ENCODE results near the gene ANXA6. TPM values are rescaled to one million over a fixed set of nuclear protein-coding genes. Genes with fewer than 3 reads are reported as not detected.
"Not testable (repeated sequence)": the region's sequence is repeated elsewhere in the genome, so short reads cannot be mapped to it uniquely, and the experiment has no call there.

ANXA6 gene
- total and polyA plus RNA-seq, 5 donors from 2014 or later, result 171 to 364 (median 290) TPM

DNA sequence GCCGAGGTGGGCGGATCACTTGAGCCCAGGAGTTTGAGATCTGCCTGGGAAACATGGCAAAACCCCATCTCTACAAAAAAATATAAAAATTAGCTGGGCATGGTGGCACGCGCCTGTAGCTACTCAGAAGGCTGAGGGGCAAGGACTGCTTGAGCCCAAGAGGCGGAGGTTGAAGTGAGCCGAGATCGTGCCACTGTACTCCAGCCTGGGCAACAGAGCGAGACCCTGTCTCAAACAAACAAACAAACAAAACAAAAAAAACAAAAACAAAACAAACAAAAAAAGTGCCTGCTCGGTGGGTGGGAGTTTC lies 39.7 kb upstream of the ANXA6 start:
- not testable (repeated sequence) for H3K9me3 Mint-ChIP-seq; H3K27ac ChIP-seq (ENCODE audit: insufficient read depth, low read length, poor library complexity, severe bottlenecking); H3K4me1 ChIP-seq (ENCODE audit: control insufficient read depth, insufficient read depth, low read length, poor library complexity, severe bottlenecking); H3K4me3 ChIP-seq (ENCODE audit: low read depth, low read length); ATAC-seq (ENCODE audit: low read depth in 2 of 2); H3K4me3 Mint-ChIP-seq; DNase-seq; H3K27me3 ChIP-seq (ENCODE audit: control insufficient read depth, insufficient read depth, low read length); H3K9me3 ChIP-seq (ENCODE audit: control insufficient read depth in 2 of 2, low read length in 2 of 2); H3K27me3 Mint-ChIP-seq
- peaks cover 30 to 64% (median 43%) of the 10 kb centered on the region in 4 donors for H3K4me1 Mint-ChIP-seq
- H3K27ac Mint-ChIP-seq, result peak overlapping the region in 2 of 3 donors; percentile 72 to 76
- H3K36me3 Mint-ChIP-seq, result peaks cover 66% of the 10 kb centered on the region
- H3K36me3 ChIP-seq (ENCODE audit: control insufficient read depth, insufficient read depth, low read length), result peaks cover 77% of the 10 kb centered on the region

DNA sequence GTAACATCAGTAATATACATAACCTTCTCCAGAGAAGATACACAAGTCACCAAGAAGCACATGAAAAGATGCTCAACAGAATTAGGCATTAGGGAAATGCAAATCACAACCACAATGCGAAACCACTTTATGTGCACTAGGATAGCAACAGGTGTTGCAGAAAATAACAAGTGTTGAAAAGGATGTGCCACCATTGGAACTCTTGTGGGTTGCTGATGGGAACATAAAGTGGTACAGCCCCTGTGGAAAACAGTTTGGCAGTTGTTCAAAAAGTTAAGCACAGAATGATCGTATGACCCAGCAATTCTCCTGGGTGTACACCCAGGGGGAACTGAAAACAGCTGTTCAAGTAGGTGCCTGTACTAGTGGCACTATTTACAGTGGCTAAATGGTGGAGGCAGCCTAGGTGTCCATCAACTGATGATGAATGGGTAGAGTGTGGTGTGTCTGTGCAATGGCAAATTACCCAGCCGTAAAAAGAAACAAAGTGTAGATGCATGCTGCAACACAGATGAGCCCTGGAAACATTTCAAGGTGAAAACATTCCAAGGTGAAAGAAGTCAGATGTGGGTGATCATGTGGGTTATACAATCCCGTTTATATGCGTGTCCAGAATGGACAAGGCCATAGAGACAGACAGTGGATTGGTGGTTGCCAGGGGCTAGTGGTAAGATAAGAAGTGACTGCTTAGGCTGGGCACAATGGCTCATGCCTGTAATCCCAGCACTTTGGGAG lies 39.1 kb upstream of the ANXA6 start:
- peak; percentile 22 for ATAC-seq (ENCODE audit: low read depth in 2 of 2)
- Mint-ChIP-seq H3K9me3 (peaks cover 0 to 11% (median 3%) of the 10 kb centered on the region in 7 donors), H3K4me3 (peak overlapping the region in 1 of 4 donors; percentile 52), H3K27ac (peak overlapping the region; percentile 39 to 76 (median 72)), H3K4me1 (peaks cover 30 to 65% (median 43%) of the 10 kb centered on the region in 4 donors), H3K36me3 (peaks cover 69% of the 10 kb centered on the region), H3K27me3 (no peaks in the 10 kb centered on the region)
- Histone ChIP-seq H3K9me3 (ENCODE audit: control insufficient read depth in 2 of 2, low read length in 2 of 2) (peaks cover 0 to 9% of the 10 kb centered on the region in 2 experiments), H3K36me3 (ENCODE audit: control insufficient read depth, insufficient read depth, low read length) (peaks cover 77% of the 10 kb centered on the region), H3K27me3 (ENCODE audit: control insufficient read depth, insufficient read depth, low read length) (no peaks in the 10 kb centered on the region), H3K27ac (ENCODE audit: insufficient read depth, low read length, poor library complexity, severe bottlenecking) (peak overlapping the region; percentile 10), H3K4me1 (ENCODE audit: control insufficient read depth, insufficient read depth, low read length, poor library complexity, severe bottlenecking) (peaks cover 5% of the 10 kb centered on the region), H3K4me3 (ENCODE audit: low read depth, low read length) (no peak overlapping the region)
- peak in 1 of 3 donors; percentile 24 for DNase-seq

DNA sequence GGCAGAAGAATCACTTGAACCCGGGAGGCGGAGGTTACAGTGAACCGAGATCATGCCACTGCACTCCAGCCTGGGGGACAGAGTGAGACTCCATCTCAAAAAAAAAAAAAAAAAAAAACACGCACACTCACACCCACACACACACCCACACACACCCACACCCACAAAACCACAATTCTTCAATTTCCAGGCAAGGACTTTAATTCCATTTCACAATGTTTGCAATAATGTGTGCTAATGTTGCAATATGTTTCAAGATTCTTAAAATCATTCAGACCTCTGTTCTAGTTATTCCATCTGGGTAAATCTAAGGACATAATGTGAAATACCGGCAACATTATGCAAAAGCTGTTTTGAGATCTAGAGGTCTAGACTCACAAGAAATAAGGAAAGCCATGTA lies 38.0 kb upstream of the ANXA6 start:
- Mint-ChIP-seq H3K27ac (peak overlapping the region; percentile 40 to 76 (median 47)), H3K27me3 (no peaks in the 10 kb centered on the region), H3K36me3 (peaks cover 70% of the 10 kb centered on the region), H3K9me3 (peaks cover 0 to 14% (median 8%) of the 10 kb centered on the region in 7 donors), H3K4me1 (peaks cover 26 to 68% (median 49%) of the 10 kb centered on the region in 4 donors), H3K4me3 (peak overlapping the region in 2 of 4 donors; percentile 8 to 19)
- Histone ChIP-seq H3K4me1 (ENCODE audit: control insufficient read depth, insufficient read depth, low read length, poor library complexity, severe bottlenecking) (peaks cover 5% of the 10 kb centered on the region), H3K27ac (ENCODE audit: insufficient read depth, low read length, poor library complexity, severe bottlenecking) (no peak overlapping the region), H3K27me3 (ENCODE audit: control insufficient read depth, insufficient read depth, low read length) (no peaks in the 10 kb centered on the region), H3K36me3 (ENCODE audit: control insufficient read depth, insufficient read depth, low read length) (peaks cover 73% of the 10 kb centered on the region), H3K4me3 (ENCODE audit: low read depth, low read length) (no peak overlapping the region), H3K9me3 (ENCODE audit: control insufficient read depth in 2 of 2, low read length in 2 of 2) (peaks cover 0 to 9% of the 10 kb centered on the region in 2 experiments)
- DNase-seq (no peak), ATAC-seq (ENCODE audit: low read depth in 2 of 2) (no peak)

DNA sequence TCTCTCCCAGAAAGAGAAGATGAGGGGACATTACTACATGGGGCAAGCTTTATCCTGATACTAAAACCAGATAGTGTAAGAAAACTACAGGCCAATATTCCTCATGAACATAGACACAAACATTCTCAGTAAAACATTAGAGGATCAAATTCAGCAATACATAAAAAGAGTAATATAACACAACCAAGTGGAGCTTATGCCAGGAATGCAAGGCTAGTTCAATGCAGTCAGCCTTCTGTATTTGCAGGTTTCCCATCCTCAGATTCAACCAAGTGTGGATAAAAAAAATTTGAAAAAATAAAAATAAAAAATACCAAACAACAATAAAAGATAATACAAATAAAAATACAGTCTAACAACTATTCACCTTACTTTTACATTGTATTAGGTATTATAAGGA lies 35.0 kb upstream of the ANXA6 start:
- ATAC-seq (ENCODE audit: low read depth in 2 of 2) (no peak), DNase-seq (no peak)
- H3K9me3 ChIP-seq (ENCODE audit: control insufficient read depth in 2 of 2, low read length in 2 of 2), result peaks cover 0 to 18% of the 10 kb centered on the region in 2 experiments
- H3K27me3 ChIP-seq (ENCODE audit: control insufficient read depth, insufficient read depth, low read length), result no peaks in the 10 kb centered on the region
- no peak overlapping the region for H3K27ac Mint-ChIP-seq
- peaks cover 78% of the 10 kb centered on the region for H3K36me3 Mint-ChIP-seq
- no peak overlapping the region for H3K4me3 Mint-ChIP-seq
- no peaks in the 10 kb centered on the region for H3K27me3 Mint-ChIP-seq
- peaks cover 0 to 29% (median 13%) of the 10 kb centered on the region in 7 donors for H3K9me3 Mint-ChIP-seq
- H3K36me3 ChIP-seq (ENCODE audit: control insufficient read depth, insufficient read depth, low read length), result peaks cover 68% of the 10 kb centered on the region
- H3K4me3 ChIP-seq (ENCODE audit: low read depth, low read length), result no peak overlapping the region
- no peak overlapping the region for H3K27ac ChIP-seq (ENCODE audit: insufficient read depth, low read length, poor library complexity, severe bottlenecking)
- peaks cover 5% of the 10 kb centered on the region for H3K4me1 ChIP-seq (ENCODE audit: control insufficient read depth, insufficient read depth, low read length, poor library complexity, severe bottlenecking)
- H3K4me1 Mint-ChIP-seq, result peaks cover 24 to 70% (median 58%) of the 10 kb centered on the region in 4 donors

DNA sequence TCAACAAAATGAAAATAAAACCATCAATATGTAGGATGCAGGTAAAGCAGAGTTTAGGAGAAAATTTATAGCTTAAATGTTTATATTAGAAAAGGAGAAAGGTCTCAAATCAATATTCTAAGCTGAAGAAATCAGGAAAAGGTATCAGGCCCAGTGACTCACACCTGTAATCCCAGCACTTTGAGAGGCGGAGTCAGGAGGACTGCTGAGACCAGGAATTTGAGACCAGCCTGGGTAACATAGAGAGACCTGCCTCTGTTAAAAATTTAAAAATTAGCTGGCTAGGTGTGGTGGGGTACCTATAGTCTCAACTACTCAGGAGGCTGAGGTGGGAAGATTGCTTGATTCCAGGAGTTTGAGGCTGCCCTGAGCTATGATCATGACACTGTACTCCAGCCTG lies 34.1 kb upstream of the ANXA6 start:
- DNase-seq (no peak), ATAC-seq (ENCODE audit: low read depth in 2 of 2) (no peak)
- Histone ChIP-seq H3K9me3 (ENCODE audit: control insufficient read depth in 2 of 2, low read length in 2 of 2) (peaks cover 0 to 18% of the 10 kb centered on the region in 2 experiments), H3K4me1 (ENCODE audit: control insufficient read depth, insufficient read depth, low read length, poor library complexity, severe bottlenecking) (peaks cover 3% of the 10 kb centered on the region), H3K27ac (ENCODE audit: insufficient read depth, low read length, poor library complexity, severe bottlenecking) (no peak overlapping the region), H3K36me3 (ENCODE audit: control insufficient read depth, insufficient read depth, low read length) (peaks cover 68% of the 10 kb centered on the region), H3K4me3 (ENCODE audit: low read depth, low read length) (no peak overlapping the region), H3K27me3 (ENCODE audit: control insufficient read depth, insufficient read depth, low read length) (no peaks in the 10 kb centered on the region)
- Mint-ChIP-seq H3K4me1 (peaks cover 20 to 67% (median 54%) of the 10 kb centered on the region in 4 donors), H3K36me3 (peaks cover 77% of the 10 kb centered on the region), H3K9me3 (peaks cover 0 to 29% (median 13%) of the 10 kb centered on the region in 7 donors), H3K4me3 (no peak overlapping the region), H3K27me3 (no peaks in the 10 kb centered on the region), H3K27ac (peak overlapping the region in 1 of 3 donors; percentile 4)

DNA sequence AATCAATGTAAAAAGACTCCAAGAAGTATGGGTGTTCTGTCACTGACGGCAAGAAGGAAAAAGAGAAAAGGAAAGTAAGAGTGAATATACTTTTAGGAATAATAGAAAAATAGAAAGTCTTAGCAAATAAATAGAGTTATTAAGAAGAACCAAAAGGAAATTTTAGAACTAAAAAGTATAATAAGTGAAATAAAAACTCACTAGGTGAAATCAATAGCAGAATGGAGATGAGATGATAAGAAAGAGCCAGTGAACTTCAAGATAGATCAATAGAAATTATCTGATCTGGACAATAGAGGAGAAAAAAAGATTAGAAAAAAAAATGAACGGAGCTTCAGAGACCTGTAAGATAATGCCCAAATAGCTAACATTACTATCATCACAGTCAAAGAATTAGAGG lies 31.6 kb upstream of the ANXA6 start:
- Histone ChIP-seq H3K27me3 (ENCODE audit: control insufficient read depth, insufficient read depth, low read length) (no peaks in the 10 kb centered on the region), H3K36me3 (ENCODE audit: control insufficient read depth, insufficient read depth, low read length) (peaks cover 86% of the 10 kb centered on the region), H3K9me3 (ENCODE audit: control insufficient read depth in 2 of 2, low read length in 2 of 2) (peaks cover 0 to 18% of the 10 kb centered on the region in 2 experiments), H3K27ac (ENCODE audit: insufficient read depth, low read length, poor library complexity, severe bottlenecking) (no peak overlapping the region), H3K4me3 (ENCODE audit: low read depth, low read length) (no peak overlapping the region), H3K4me1 (ENCODE audit: control insufficient read depth, insufficient read depth, low read length, poor library complexity, severe bottlenecking) (no peaks in the 10 kb centered on the region)
- Mint-ChIP-seq H3K4me3 (no peak overlapping the region), H3K36me3 (peaks cover 70% of the 10 kb centered on the region), H3K4me1 (peaks cover 7 to 49% (median 39%) of the 10 kb centered on the region in 4 donors), H3K9me3 (peaks cover 0 to 29% (median 13%) of the 10 kb centered on the region in 7 donors), H3K27ac (peak overlapping the region in 1 of 3 donors; percentile 38), H3K27me3 (no peaks in the 10 kb centered on the region)
- DNase-seq (no peak), ATAC-seq (ENCODE audit: low read depth in 2 of 2) (no peak)

DNA sequence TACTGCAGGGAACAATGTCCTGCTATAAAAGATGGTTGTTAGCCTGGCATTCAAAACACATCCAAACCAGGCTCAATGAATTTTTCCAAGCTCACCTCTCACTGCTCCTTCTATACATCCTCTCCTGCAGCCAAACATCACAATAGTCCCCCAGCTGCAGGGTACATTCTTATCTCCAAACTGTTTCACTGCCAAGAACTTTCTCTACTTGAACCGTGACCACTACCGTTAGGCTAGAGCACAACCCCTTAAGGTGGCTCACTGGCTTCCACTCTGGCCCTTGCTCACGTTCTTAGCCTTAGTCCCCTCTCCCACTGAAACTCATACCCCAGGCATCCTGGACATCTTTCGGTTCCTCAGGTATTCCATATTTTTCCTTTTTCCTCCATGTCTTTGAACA lies 29.0 kb upstream of the ANXA6 start:
- peak overlapping the region; percentile 46 to 94 (median 86) for H3K27ac Mint-ChIP-seq
- DNase-seq (no peak), ATAC-seq (ENCODE audit: low read depth in 2 of 2) (no peak)
- H3K27ac ChIP-seq (ENCODE audit: insufficient read depth, low read length, poor library complexity, severe bottlenecking), result no peak overlapping the region
- peaks cover 65% of the 10 kb centered on the region for H3K36me3 Mint-ChIP-seq
- no peak overlapping the region for H3K4me3 Mint-ChIP-seq
- no peaks in the 10 kb centered on the region for H3K27me3 ChIP-seq (ENCODE audit: control insufficient read depth, insufficient read depth, low read length)
- no peaks in the 10 kb centered on the region for H3K27me3 Mint-ChIP-seq
- no peak overlapping the region for H3K4me3 ChIP-seq (ENCODE audit: low read depth, low read length)
- H3K4me1 Mint-ChIP-seq, result peaks cover 7 to 38% (median 31%) of the 10 kb centered on the region in 4 donors
- peaks cover 0 to 9% of the 10 kb centered on the region in 2 experiments for H3K9me3 ChIP-seq (ENCODE audit: control insufficient read depth in 2 of 2, low read length in 2 of 2)
- peaks cover 0 to 21% (median 8%) of the 10 kb centered on the region in 7 donors for H3K9me3 Mint-ChIP-seq
- H3K36me3 ChIP-seq (ENCODE audit: control insufficient read depth, insufficient read depth, low read length), result peaks cover 86% of the 10 kb centered on the region
- no peaks in the 10 kb centered on the region for H3K4me1 ChIP-seq (ENCODE audit: control insufficient read depth, insufficient read depth, low read length, poor library complexity, severe bottlenecking)
